OCI-LY7 (cell line): ENCODE data around the gene DUSP12. TPM values are rescaled to one million over a fixed set of nuclear protein-coding genes. Genes with fewer than 3 reads are reported as not detected.

ENCODE experiments used
- BruUV-seq: library from RNA; stranded (reverse); fragments of 400-500 nt; replicated peaks from 2 replicates; lab custom pipeline; 2021; lab: Mats Ljungman, UMichigan
- CTCF ChIA-PET: fragments of 300-600 bp; sonication (Branson Sonifier 250); formaldehyde crosslinking; loops from one replicate; lab custom pipeline; 2022; ENCODE audit warnings: antibody characterized with exemption; ENCODE audit not compliant: unreplicated experiment; lab: Charles Lee
- POLR2A ChIA-PET: fragments of 300-600 bp; sonication (Branson Sonifier 250); formaldehyde crosslinking; loops from one replicate; lab custom pipeline; 2022; ENCODE audit warnings: antibody characterized with exemption; lab: Charles Lee
- DNase-seq: peaks from one replicate; pipeline ENCODE4 v3.0.0-alpha.2; 2015; ENCODE audit warnings: low spot score
- H2AFZ ChIP-seq: fragments of 200-600 bp; sonication (generic), shearing (Covaris generic); 2 replicates; pipeline ENCODE4 v1.6.1; 2014; ENCODE audit warnings: mild to moderate bottlenecking, antibody characterized with exemption, low read length, moderate library complexity
- H3K27ac ChIP-seq: fragments of 200-600 bp; sonication (generic); 2 replicates; pipeline ENCODE4 v1.5.1; 2014; ENCODE audit warnings: mixed run types, low read depth, mild to moderate bottlenecking, moderate library complexity, low read length, inconsistent platforms; ENCODE audit not compliant: poor library complexity, severe bottlenecking
- H3K36me3 ChIP-seq: fragments of 200-600 bp; sonication (generic); 2 replicates; pipeline ENCODE4 v1.6.1; 2014; ENCODE audit warnings: mild to moderate bottlenecking, antibody characterized with exemption, low read length, moderate library complexity, mixed read lengths; ENCODE audit not compliant: insufficient read depth
- H3K4me1 ChIP-seq: fragments of 200-600 bp; sonication (generic); 2 replicates; pipeline ENCODE4 v1.5.1; 2014; ENCODE audit warnings: mild to moderate bottlenecking, low read length; ENCODE audit not compliant: insufficient read depth, poor library complexity, severe bottlenecking
- H3K4me2 ChIP-seq: fragments of 200-600 bp; sonication (generic); 2 replicates; pipeline ENCODE4 v1.6.1; 2014; ENCODE audit warnings: mild to moderate bottlenecking, low read length
- H3K4me3 ChIP-seq: fragments of 200-600 bp; sonication (generic); 2 replicates; pipeline ENCODE4 v1.5.1; 2014; ENCODE audit warnings: mild to moderate bottlenecking, low read depth, low read length; ENCODE audit not compliant: poor library complexity, severe bottlenecking
- H3K79me2 ChIP-seq: fragments of 200-600 bp; sonication (generic); 2 replicates; pipeline ENCODE4 v1.6.1; 2016; ENCODE audit warnings: low read depth, mild to moderate bottlenecking, low read length, moderate library complexity, mixed read lengths; ENCODE audit not compliant: insufficient read depth
- H3K9me2 ChIP-seq: fragments of 200-600 bp; sonication (generic); 2 replicates; pipeline ENCODE4 v1.6.1; 2016; ENCODE audit warnings: mild to moderate bottlenecking, low read length, mixed read lengths; ENCODE audit not compliant: insufficient read depth
- H3K9me3 ChIP-seq: fragments of 200-600 bp; sonication (generic); 2 replicates; pipeline ENCODE4 v1.6.1; 2014; ENCODE audit warnings: mild to moderate bottlenecking, mixed run types, low read length, mixed read lengths
- H4K20me1 ChIP-seq: fragments of 200-600 bp; sonication (generic); 2 replicates; pipeline ENCODE4 v1.6.1; 2014; ENCODE audit warnings: mild to moderate bottlenecking, antibody characterized with exemption, low read length, moderate library complexity, mixed read lengths; ENCODE audit not compliant: insufficient read depth
- CTCF ChIP-seq: fragments of 200-600 bp; sonication (generic); conservative IDR thresholded peaks from 2 replicates; pipeline ENCODE4 v1.5.1; 2014; ENCODE audit warnings: mild to moderate bottlenecking, antibody characterized with exemption, low read length, moderate library complexity, mixed read lengths
- EZH2phosphoT487 ChIP-seq: fragments of 200-600 bp; sonication (generic); IDR thresholded peaks from 2 replicates; pipeline ENCODE4 v1.6.1; 2018; ENCODE audit warnings: low read depth, borderline replicate concordance, mild to moderate bottlenecking, mixed run types, antibody characterized with exemption, low read length, moderate library complexity, mixed read lengths
- intact Hi-C: fragments of 100-400 bp; cut with micrococcal nuclease; formaldehyde crosslinking; loops from one replicate; pipeline ENCODE4 v1.10.0; 2022; ENCODE audit not compliant: unreplicated experiment
- total RNA-seq, 2 experiments: library from RNA; depleted of rRNA in 1 of 2; stranded (reverse); fragments of >200 nt in 1 of 2; shearing (Covaris generic) in 1 of 2; gene quantifications; 2 replicates each; pipeline ENCODE4 v1.2.3, GENCODE V29; 2014 to 2022

The DUSP12 gene
- total RNA-seq, 2 experiments from 2014 or later, result 37.3 to 43.9 TPM

- no peaks in the 10 kb centered on the region for H3K4me1 ChIP-seq
- H3K9me2 ChIP-seq, result no peaks in the 10 kb centered on the region
- TF ChIP-seq CTCF (no peak), EZH2phosphoT487 (no peak)
- no peak overlapping the region for H3K27ac ChIP-seq
- intact Hi-C loops, result loop anchor here (5.0 kb wide), 2 partner anchors 117 to 247 kb away; no protein-coding TSS in a partner anchor
- CTCF ChIA-PET, result no interaction called here
- H4K20me1 ChIP-seq, result no peaks in the 10 kb centered on the region
- no peaks in the 10 kb centered on the region for H3K9me3 ChIP-seq
- H3K79me2 ChIP-seq, result no peaks in the 10 kb centered on the region
- H3K4me3 ChIP-seq, result no peak overlapping the region
- no peak overlapping the region for H3K4me2 ChIP-seq
- no peak for DNase-seq
- peaks cover 67% of the 10 kb centered on the region for H3K36me3 ChIP-seq
- POLR2A ChIA-PET, result no interaction called here
- no TSS peak for BruUV-seq
- no peak overlapping the region for H2AFZ ChIP-seq
Measured at GRCh38 chr1:161790587-161791317, 41.2 kb downstream of the DUSP12 start.

GRCh38 chr1:161791904-161792655 lies 42.5 kb downstream of the DUSP12 start:
- H3K36me3 ChIP-seq, result peaks cover 68% of the 10 kb centered on the region
- no peaks in the 10 kb centered on the region for H3K9me2 ChIP-seq
- POLR2A ChIA-PET, result interaction anchor here (0.7 to 1.2 kb wide), 3 partner anchors 14 to 17 kb away, joined by 3 to 4 read pairs (median 4); no protein-coding TSS in a partner anchor

More at GRCh38 chr1:161791904-161792655, 42.5 kb downstream of the DUSP12 start:
- TF ChIP-seq CTCF, result no peak
- no peak for TF ChIP-seq EZH2phosphoT487
- CTCF ChIA-PET, result interaction anchor here (0.7 kb wide), 1 partner anchor 245 kb away, joined by 3 read pairs; no protein-coding TSS in a partner anchor
- Histone ChIP-seq H3K27ac (no peak overlapping the region), H3K79me2 (no peaks in the 10 kb centered on the region), H4K20me1 (no peaks in the 10 kb centered on the region), H3K4me1 (no peaks in the 10 kb centered on the region), H2AFZ (no peak overlapping the region), H3K9me3 (no peaks in the 10 kb centered on the region), H3K4me2 (no peak overlapping the region), H3K4me3 (no peak overlapping the region)
- BruUV-seq, result no TSS peak
- DNase-seq, result no peak
- intact Hi-C loops, result loop anchor here (5.0 kb wide), 2 partner anchors 115 to 245 kb away; no protein-coding TSS in a partner anchor
